PC-9 (cell line): ENCODE results near the gene COMT.

Source experiments
- CTCF ChIP-seq: fragments of 200-600 bp; sonication (generic); conservative IDR thresholded peaks from 2 replicates; pipeline ENCODE4 v1.6.1; 2017; ENCODE audit warnings: mixed run types, antibody characterized with exemption, mild to moderate bottlenecking, moderate library complexity
- EZH2 ChIP-seq: fragments of 200-600 bp; sonication (generic); IDR thresholded peaks from 2 replicates; pipeline ENCODE4 v1.8.0; 2017; ENCODE audit warnings: antibody characterized with exemption, low read depth

DNA sequence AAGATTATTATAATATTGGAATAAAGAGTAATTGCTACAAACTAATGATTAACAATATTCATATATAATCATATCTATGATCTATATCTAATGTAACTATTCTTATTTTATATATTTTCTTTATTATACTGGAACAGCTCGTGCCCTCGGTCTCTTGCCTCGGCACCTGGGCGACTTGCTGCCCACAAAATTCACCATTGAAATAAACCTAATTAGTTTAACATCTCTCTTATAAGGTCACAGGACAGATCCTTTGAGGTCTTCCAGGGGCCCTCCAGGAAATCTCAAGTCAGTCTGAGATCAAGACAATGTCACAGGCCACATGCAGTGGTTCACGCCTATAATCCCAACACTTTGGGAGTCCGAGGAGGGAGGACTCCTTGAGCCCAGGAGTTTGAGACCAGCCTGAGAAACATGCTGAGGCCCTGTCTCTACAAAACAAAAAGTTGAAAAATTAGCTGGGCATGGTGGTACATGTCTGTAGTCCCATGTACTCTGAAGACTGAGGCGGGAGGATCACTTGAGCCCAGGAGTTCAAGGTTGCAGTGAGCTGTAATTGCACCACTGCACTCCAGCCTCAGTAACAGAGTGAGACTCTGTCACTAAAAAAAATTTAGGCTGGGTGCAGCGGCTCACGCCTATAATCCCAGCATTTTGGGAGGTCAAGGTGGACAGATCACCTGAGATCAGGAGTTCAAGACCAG is 6.6 kb downstream of the COMT start:
- TF ChIP-seq CTCF, result peak; percentile 18; the same call in 1 of the 2 replicates
- TF ChIP-seq EZH2, result no peak
